Right cardiac atrium (tissue), 5 donors: ENCODE data around the gene RAB4A. TPM values are rescaled to one million over a fixed set of nuclear protein-coding genes. Genes with fewer than 3 reads are reported as not detected.
A peak's percentile ranks its signal among the peaks of the same experiment; 100 is the strongest.

Source experiments
- ATAC-seq, 2 donors: fragments of 200-7000 bp; cut with Tn5 transposase; one replicate each; pipeline versions ENCODE4 v1.8.0 to v1.9.1; 2020; ENCODE audit warnings: moderate library complexity in 2 of 2, mild to moderate bottlenecking in 1 of 2
- DNase-seq, 3 donors: peaks; one replicate each; pipeline ENCODE4 v3.0.0-alpha.2; 2020
- H3K27ac ChIP-seq: one replicate; pipeline ENCODE4 v1.5.1; 2013; ENCODE audit warnings: mild to moderate bottlenecking, low read length, control low read depth, moderate library complexity
- H3K27me3 ChIP-seq: one replicate; pipeline ENCODE4 v1.6.1; 2013; ENCODE audit not compliant: control insufficient read depth, insufficient read depth
- H3K4me1 ChIP-seq: one replicate; pipeline ENCODE4 v1.6.1; 2013; ENCODE audit warnings: low read length; ENCODE audit not compliant: control insufficient read depth, insufficient read depth
- H3K4me3 ChIP-seq: one replicate; pipeline ENCODE4 v1.5.1; 2013; ENCODE audit warnings: low read length, control low read depth
- H3K9me3 ChIP-seq: one replicate; pipeline ENCODE4 v1.6.1; 2013; ENCODE audit warnings: low read length; ENCODE audit not compliant: control insufficient read depth
- WGBS: extraction: QIAGEN DNeasy Blood & Tissue Kit; methylation state at CpG from one replicate; pipeline ENCODE4 v1.1.7; 2013; 5-methylcytosine and 5-hydroxymethylcytosine counted together
- intact Hi-C, 4 donors: fragments of 100-400 bp; cut with DNase I; formaldehyde crosslinking; loops; one replicate each; pipeline versions ENCODE4 v1.11.0 to v1.14.0; 2022 to 2023
- polyA plus RNA-seq: library from polyadenylated mRNA; stranded (reverse); fragments of 200-250 nt; gene quantifications from one replicate; pipeline ENCODE4 v1.2.3, GENCODE V29; 2013
- total RNA-seq, 4 donors: library from RNA; stranded (reverse); fragmentation: NEBNext Ultra II Directional; extraction: Animal tissue kit (Norgen Biotek cat#: 25700); gene quantifications; one replicate each; pipeline ENCODE4 v1.2.1, GENCODE V29; 2021
- donor health status: healthy with polysubstance abuse.
- donor health status: DM: no; HTN: yes; CAD: no.
- donor health status: DM: no; HTN: no; CAD: no.
- donor health status: DM: no; HTN: yes; CAD: no; lungs with severe emphysema.
- donor health status: DM: yes; HTN: yes; CAD: no.

The RAB4A gene
- total and polyA plus RNA-seq, 5 donors: 50.1 to 114 (median 99.1) TPM

- peak overlapping the region; percentile 69 for H3K4me3 ChIP-seq
- H3K9me3 ChIP-seq: no peaks in the 10 kb centered on the region
- no peaks in the 10 kb centered on the region for H3K27me3 ChIP-seq
- intact Hi-C loops: loop anchor here in 1 of 4 donors (5.0 kb wide), 1 partner anchor 70 kb away; the partner anchor contains the start of gene CCSAP
- WGBS: 52% methylated on average over 11 of the region's 11 CpGs
- peaks cover 12% of the 10 kb centered on the region for H3K4me1 ChIP-seq
- ATAC-seq (no peak), DNase-seq (no peak)
- H3K27ac ChIP-seq: peak overlapping the region; percentile 71
Observed at GRCh38 chr1:229272164-229273158, 1.6 kb downstream of the RAB4A start.

GRCh38 chr1:229273507-229274232 lies 2.8 kb downstream of the RAB4A start:
- Histone ChIP-seq H3K27me3 (no peaks in the 10 kb centered on the region), H3K4me3 (no peak overlapping the region), H3K4me1 (peaks cover 12% of the 10 kb centered on the region), H3K27ac (no peak overlapping the region), H3K9me3 (no peaks in the 10 kb centered on the region)
- DNase-seq (no peak), ATAC-seq (peak in 1 of 2 donors; percentile 63)
- WGBS: 87% methylated on average over 7 of the region's 7 CpGs
- intact Hi-C loops: loop anchor here in 1 of 4 donors (5.0 kb wide), 1 partner anchor 69 kb away; the partner anchor contains the start of gene CCSAP

- peaks cover 12% of the 10 kb centered on the region for H3K4me1 ChIP-seq
- no peak overlapping the region for H3K4me3 ChIP-seq
- DNase-seq: no peak
- WGBS: 96% methylated on average over 2 of the region's 2 CpGs
- no peaks in the 10 kb centered on the region for H3K9me3 ChIP-seq
- ATAC-seq: no peak
- intact Hi-C loops: no loop called here
- H3K27me3 ChIP-seq: no peaks in the 10 kb centered on the region
- no peak overlapping the region for H3K27ac ChIP-seq
Observed at GRCh38 chr1:229275005-229275404, 4.1 kb downstream of the RAB4A start.

- intact Hi-C loops: no loop called here
- Histone ChIP-seq H3K27me3 (no peaks in the 10 kb centered on the region), H3K9me3 (no peaks in the 10 kb centered on the region), H3K27ac (no peak overlapping the region), H3K4me3 (no peak overlapping the region), H3K4me1 (peaks cover 8% of the 10 kb centered on the region)
- no peak for ATAC-seq
- WGBS: 78% methylated on average over 2 of the region's 2 CpGs
- DNase-seq: no peak
Observed at GRCh38 chr1:229278120-229278741, 7.3 kb downstream of the RAB4A start.

- no peaks in the 10 kb centered on the region for H3K27me3 ChIP-seq
- no peak overlapping the region for H3K4me3 ChIP-seq
- intact Hi-C loops: no loop called here
- ATAC-seq (no peak), DNase-seq (no peak)
- H3K9me3 ChIP-seq: no peaks in the 10 kb centered on the region
- peaks cover 9% of the 10 kb centered on the region for H3K4me1 ChIP-seq
- WGBS: 73% methylated on average over 3 of the region's 3 CpGs
- H3K27ac ChIP-seq: no peak overlapping the region
Observed at GRCh38 chr1:229279242-229279641, 8.3 kb downstream of the RAB4A start.

GRCh38 chr1:229280037-229280828 lies 9.3 kb downstream of the RAB4A start:
- ATAC-seq: no peak
- H3K4me1 ChIP-seq: peaks cover 9% of the 10 kb centered on the region
- DNase-seq: no peak
- intact Hi-C loops: no loop called here
- WGBS: 61% methylated on average over 6 of the region's 6 CpGs
- H3K9me3 ChIP-seq: no peaks in the 10 kb centered on the region
- H3K27me3 ChIP-seq: no peaks in the 10 kb centered on the region
- H3K27ac ChIP-seq: no peak overlapping the region
- no peak overlapping the region for H3K4me3 ChIP-seq

- intact Hi-C loops: no loop called here
- 90% methylated on average over 3 of the region's 3 CpGs for WGBS
- Histone ChIP-seq H3K4me1 (peaks cover 11% of the 10 kb centered on the region), H3K4me3 (no peak overlapping the region), H3K27me3 (no peaks in the 10 kb centered on the region), H3K9me3 (no peaks in the 10 kb centered on the region), H3K27ac (no peak overlapping the region)
- ATAC-seq (no peak), DNase-seq (no peak)
Observed at GRCh38 chr1:229280921-229281320, 10.0 kb downstream of the RAB4A start.

- WGBS: 94% methylated on average over 1 of the region's 1 CpG
- Histone ChIP-seq H3K4me3 (no peak overlapping the region), H3K4me1 (peaks cover 11% of the 10 kb centered on the region), H3K27me3 (no peaks in the 10 kb centered on the region), H3K9me3 (no peaks in the 10 kb centered on the region), H3K27ac (no peak overlapping the region)
- ATAC-seq (no peak), DNase-seq (no peak)
- intact Hi-C loops: no loop called here
Observed at GRCh38 chr1:229281339-229281926, 10.5 kb downstream of the RAB4A start.

- Histone ChIP-seq H3K27me3 (no peaks in the 10 kb centered on the region), H3K27ac (no peak overlapping the region), H3K4me1 (peaks cover 8% of the 10 kb centered on the region), H3K4me3 (no peak overlapping the region), H3K9me3 (no peaks in the 10 kb centered on the region)
- ATAC-seq: no peak
- intact Hi-C loops: no loop called here
- 80% methylated on average over 1 of the region's 1 CpG for WGBS
- no peak for DNase-seq
Observed at GRCh38 chr1:229282295-229282823, 11.4 kb downstream of the RAB4A start.

GRCh38 chr1:229283183-229283611 lies 12.3 kb downstream of the RAB4A start:
- intact Hi-C loops: no loop called here
- Histone ChIP-seq H3K27ac (no peak overlapping the region), H3K4me1 (peaks cover 8% of the 10 kb centered on the region), H3K27me3 (no peaks in the 10 kb centered on the region), H3K4me3 (no peak overlapping the region), H3K9me3 (no peaks in the 10 kb centered on the region)
- WGBS: 48% methylated on average over 3 of the region's 3 CpGs
- DNase-seq (no peak), ATAC-seq (peak; percentile 55 to 63)
